OCI-LY3 (cell line): Measurements from ENCODE around the gene INAFM1.

ENCODE experiments used
- EZH2phosphoT487 ChIP-seq: fragments of 200-600 bp; shearing (Covaris generic); IDR thresholded peaks from 2 replicates; pipeline ENCODE4 v1.6.1; 2018; ENCODE audit warnings: antibody characterized with exemption, mixed run types, low read depth
- TF ChIP-seq, protein P1 (sequence below): fragments of 200-600, 300-600 bp; sonication (generic); IDR thresholded peaks from 2 replicates; pipeline ENCODE4 v1.5.1; 2014; ENCODE audit warnings: antibody characterized with exemption, low read length, low read depth

DNA sequence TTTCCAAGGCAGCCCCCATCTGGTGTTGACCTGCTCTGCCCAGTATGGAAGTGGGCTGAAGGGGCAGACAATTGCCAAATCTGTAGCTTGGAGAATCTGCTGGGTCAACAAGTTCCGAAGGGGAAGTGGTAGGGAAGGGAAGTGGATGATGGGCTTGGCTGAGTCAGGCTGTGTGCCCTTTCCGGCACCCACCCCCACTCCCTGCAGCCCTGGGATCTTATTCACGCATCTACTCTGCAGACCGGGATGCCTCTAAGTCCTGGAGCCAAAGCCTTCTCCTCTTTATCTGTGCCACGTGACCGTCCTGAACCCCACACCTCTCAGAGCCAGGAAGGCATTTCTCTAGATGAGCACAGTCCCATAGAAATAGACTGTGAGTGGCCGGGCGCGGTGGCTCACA lies 49.8 kb downstream of the INAFM1 start:
- TF ChIP-seq EZH2phosphoT487: no peak
- TF ChIP-seq, protein P1, sequence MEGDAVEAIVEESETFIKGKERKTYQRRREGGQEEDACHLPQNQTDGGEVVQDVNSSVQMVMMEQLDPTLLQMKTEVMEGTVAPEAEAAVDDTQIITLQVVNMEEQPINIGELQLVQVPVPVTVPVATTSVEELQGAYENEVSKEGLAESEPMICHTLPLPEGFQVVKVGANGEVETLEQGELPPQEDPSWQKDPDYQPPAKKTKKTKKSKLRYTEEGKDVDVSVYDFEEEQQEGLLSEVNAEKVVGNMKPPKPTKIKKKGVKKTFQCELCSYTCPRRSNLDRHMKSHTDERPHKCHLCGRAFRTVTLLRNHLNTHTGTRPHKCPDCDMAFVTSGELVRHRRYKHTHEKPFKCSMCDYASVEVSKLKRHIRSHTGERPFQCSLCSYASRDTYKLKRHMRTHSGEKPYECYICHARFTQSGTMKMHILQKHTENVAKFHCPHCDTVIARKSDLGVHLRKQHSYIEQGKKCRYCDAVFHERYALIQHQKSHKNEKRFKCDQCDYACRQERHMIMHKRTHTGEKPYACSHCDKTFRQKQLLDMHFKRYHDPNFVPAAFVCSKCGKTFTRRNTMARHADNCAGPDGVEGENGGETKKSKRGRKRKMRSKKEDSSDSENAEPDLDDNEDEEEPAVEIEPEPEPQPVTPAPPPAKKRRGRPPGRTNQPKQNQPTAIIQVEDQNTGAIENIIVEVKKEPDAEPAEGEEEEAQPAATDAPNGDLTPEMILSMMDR: no peak
